HG02610 (cell line): ENCODE data around the gene TRIM31.
"Not testable (repeated sequence)": the region's sequence is repeated elsewhere in the genome, so short reads cannot be mapped to it uniquely, and the experiment has no call there.

Experiments
- ATAC-seq: cut with Tn5 transposase; IDR thresholded peaks from one replicate; pipeline ENCODE4 v1.9.1; 2021; ENCODE audit warnings: mild to moderate bottlenecking, moderate library complexity; ENCODE audit not compliant: unreplicated experiment

Gene TRIM31

GRCh38 chr6:30149858-30150550 lies 37.1 kb upstream of the TRIM31 start:
- no peak for ATAC-seq

GRCh38 chr6:30149234-30149633 lies 36.3 kb upstream of the TRIM31 start:
- ATAC-seq: no peak

- ATAC-seq: no peak
These were observed 34.2 kb upstream of the TRIM31 start for GRCh38 chr6:30147096-30147495.

- ATAC-seq: no peak
These were observed 32.9 kb upstream of the TRIM31 start for GRCh38 chr6:30145818-30146217.

- ATAC-seq: no peak
These were observed 31.9 kb upstream of the TRIM31 start for GRCh38 chr6:30144811-30145210.

GRCh38 chr6:30143780-30144179 lies 30.9 kb upstream of the TRIM31 start:
- ATAC-seq: no peak

- ATAC-seq: no peak
These were observed 29.8 kb upstream of the TRIM31 start for GRCh38 chr6:30142665-30143064.

- ATAC-seq: not testable (repeated sequence)
These were observed 27.4 kb upstream of the TRIM31 start for GRCh38 chr6:30140240-30140639.

- no peak for ATAC-seq
These were observed 23.8 kb upstream of the TRIM31 start for GRCh38 chr6:30136570-30137286.

GRCh38 chr6:30135757-30136156 lies 22.9 kb upstream of the TRIM31 start, which contains the start of gene TRIM40:
TRIM40 (plus strand) TSS chr6:30136140; CDS start chr6:30137037, 897 bp downstream.
- no peak for ATAC-seq

GRCh38 chr6:30135147-30135546 lies 22.3 kb upstream of the TRIM31 start:
- ATAC-seq: no peak

GRCh38 chr6:30131947-30132497 lies 19.1 kb upstream of the TRIM31 start:
- ATAC-seq: no peak

- ATAC-seq: peak; percentile 60
These were observed 18.3 kb upstream of the TRIM31 start for GRCh38 chr6:30130887-30131862.

GRCh38 chr6:30130179-30130679 lies 17.3 kb upstream of the TRIM31 start:
- ATAC-seq: no peak

- no peak for ATAC-seq
These were observed 16.6 kb upstream of the TRIM31 start for GRCh38 chr6:30129265-30130178.

- no peak for ATAC-seq
These were observed 14.6 kb upstream of the TRIM31 start for GRCh38 chr6:30127238-30128093.

GRCh38 chr6:30122515-30122914 lies 9.6 kb upstream of the TRIM31 start:
- ATAC-seq: no peak

- ATAC-seq: no peak
These were observed 8.8 kb upstream of the TRIM31 start for GRCh38 chr6:30121446-30122366.
